HG02981 (cell line): Measurements from ENCODE around the gene MRPL27.
"Not testable (repeated sequence)": the region's sequence is repeated elsewhere in the genome, so short reads cannot be mapped to it uniquely, and the experiment has no call there.

Experiments used
- ATAC-seq: cut with Tn5 transposase; IDR thresholded peaks from one replicate; pipeline ENCODE4 v1.9.1; 2021; ENCODE audit warnings: mild to moderate bottlenecking, moderate library complexity; ENCODE audit not compliant: unreplicated experiment

MRPL27 gene

DNA sequence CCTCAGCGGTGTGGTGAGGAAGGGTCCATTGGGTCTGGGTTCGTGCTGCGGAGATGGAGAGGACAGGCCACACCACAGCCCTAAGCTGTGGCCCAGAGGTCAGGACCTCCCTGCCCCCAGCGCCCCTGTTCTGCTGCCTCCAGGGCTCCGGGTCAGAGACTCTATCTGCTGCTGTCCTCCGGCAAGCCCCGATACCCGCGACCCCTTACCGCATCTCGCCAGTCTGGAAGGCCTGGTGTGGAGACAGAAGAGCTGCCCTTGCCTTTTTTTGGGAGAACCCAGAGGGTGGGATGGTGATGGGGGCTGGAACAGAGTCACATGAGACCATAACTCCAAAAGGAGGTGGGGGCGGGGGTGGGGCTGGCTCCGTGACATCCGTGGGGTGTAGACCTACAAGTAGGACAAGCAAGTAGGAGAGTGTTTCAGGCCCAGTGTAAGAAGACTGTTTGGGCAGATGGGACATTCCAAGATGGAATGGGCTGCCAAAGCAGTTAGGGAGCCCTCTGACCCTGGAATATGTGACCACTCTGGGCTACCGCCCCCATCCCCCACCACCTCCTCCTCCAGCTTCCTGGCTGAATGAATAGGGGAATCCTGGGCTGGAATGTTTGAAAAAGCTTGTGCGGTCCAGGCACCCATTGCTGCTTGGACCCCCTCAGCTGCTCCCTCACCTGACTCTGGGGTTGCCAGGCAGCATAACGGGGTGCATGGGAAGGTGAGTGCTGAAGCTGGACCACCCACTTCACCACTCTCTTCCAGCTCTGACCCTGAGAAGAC lies 25.7 kb downstream of the MRPL27 start:
- no peak for ATAC-seq

DNA sequence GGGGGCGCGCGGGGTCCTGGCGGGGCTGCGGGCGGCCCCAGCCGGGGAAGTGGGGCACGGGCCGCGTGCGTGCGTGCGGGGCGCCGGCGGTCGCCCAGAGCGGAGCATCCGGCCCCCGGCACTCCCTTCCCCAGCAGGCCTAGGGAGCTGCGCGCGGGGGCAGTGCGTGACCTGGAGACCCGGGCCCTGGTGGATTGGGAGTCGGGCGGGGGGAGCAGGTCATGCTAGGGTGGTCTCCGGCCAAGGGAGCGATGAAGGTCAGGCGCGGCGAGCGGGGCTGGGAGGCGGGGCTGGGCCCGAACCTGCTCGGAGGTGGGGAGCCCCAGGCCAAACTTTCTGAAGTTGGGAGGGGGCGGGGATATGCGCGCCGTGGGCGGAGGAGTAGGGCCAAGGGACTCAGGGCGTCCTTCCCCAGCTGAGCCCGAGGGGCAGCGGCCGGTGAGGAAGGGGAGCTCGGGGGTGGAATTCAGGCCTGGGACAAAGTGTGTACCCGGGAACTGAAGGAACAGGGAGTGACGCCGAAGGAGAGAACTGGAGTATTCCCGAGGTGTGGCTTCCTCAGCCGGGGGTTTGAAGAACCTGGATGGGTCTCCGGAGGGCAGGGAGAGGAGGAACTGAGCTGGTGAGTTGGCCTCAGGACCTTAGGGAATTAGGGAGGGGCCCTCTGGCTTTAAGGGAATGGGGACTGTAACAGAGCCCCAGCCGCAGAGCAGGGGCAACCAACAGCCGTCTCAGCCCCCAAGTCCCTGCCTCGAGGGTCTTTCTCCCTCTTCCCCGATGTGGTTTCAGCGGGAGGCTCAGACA lies 26.5 kb downstream of the MRPL27 start:
- ATAC-seq, result peak; percentile 45

DNA sequence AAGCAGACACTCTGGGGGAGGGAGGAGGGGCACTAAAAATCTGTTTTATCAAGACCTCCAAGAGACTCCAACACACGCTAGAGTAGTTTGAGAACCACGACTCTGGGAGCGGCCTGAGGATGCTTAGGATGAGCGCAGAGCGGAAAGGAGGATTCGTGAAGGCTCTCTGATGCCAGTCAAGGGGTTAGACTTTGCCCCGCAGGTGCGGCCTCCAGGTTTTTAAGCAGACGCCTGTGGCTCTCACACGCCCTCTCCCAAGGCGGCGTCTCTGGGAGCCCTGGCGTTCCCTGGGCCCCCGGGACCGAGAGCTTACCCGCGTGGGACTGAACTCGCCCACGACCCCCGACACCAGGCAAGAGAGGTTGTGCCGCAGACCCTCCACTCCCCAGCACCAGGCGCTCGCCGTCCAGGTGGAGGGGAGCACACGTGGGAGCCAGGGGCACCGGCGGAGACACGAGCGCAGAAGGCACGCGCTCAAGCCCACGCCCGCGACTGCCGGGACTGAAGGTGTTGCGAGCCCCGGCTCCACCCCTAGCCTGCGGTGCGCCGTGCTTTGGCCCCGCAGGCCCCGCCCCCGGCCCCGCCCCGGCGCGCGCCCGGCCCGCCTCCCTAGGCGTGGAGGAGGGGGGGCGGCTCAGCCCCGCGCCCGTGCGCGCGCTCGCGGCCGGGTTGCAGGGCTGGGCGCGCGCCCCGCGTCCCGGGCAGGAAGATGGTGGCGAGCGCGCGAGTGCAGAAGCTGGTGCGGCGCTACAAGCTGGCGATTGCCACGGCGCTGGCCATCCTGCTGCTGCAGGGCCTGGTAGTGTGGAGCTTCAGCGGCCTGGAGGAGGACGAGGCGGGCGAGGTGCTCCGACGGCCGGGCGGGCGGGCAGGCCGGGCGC lies 27.3 kb downstream of the MRPL27 start, which contains the start of gene XYLT2:
Gene XYLT2, plus strand, starts transcription at position 695 of the 881 bp plus-strand sequence. Its CDS starts 15 bp downstream, at position 710.
- ATAC-seq, result peak; percentile 71

DNA sequence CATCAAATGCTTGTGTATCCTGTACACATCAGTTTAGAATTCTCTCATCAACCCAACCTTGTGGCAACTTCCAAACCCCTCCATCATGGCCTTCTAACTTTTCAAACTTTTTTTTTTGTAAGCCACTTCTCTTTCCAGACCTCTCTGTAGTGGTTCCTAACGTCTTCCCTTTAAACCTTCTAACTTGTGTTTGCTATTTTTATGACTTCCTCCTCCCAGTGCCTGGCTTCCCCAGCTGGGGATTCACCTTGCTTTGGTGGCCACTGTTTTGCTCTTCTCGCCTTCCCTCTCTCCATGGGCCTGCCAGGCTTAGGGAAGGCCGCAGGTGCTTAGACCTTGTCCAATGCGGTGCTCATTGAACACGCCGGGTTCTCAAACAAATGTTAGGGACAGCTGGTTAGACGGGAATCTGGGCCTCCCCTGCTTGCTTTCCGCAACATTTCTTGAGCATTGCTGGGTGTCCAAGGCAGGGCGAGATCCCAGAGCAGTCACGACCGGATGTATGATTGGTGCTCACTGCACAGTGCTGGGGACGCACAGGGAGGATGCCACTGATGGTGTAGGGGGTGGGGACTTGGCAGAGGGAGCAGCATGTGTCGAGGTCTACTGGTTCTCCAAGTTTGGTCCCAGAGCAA lies 28.1 kb downstream of the MRPL27 start:
- no peak for ATAC-seq

DNA sequence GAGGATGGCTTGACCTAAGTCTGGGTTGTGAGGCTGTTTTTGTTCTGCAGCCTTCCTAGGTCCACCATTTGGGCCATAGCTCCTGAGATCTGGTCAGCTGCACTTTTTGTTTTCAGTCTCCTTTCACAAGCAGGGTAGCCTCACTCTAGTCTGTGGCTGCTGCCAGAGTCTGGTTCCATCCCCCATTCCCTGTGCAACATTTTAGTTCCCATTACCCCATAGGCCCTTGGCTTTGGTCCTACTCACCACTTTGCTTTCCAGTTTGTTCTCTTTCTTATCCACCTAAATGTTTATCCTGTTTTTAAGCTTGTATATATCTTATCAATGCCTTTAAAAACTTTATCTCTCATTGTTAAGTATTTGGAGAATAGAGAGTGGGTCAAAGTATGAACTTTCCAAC lies 33.6 kb downstream of the MRPL27 start:
- ATAC-seq, result no peak

DNA sequence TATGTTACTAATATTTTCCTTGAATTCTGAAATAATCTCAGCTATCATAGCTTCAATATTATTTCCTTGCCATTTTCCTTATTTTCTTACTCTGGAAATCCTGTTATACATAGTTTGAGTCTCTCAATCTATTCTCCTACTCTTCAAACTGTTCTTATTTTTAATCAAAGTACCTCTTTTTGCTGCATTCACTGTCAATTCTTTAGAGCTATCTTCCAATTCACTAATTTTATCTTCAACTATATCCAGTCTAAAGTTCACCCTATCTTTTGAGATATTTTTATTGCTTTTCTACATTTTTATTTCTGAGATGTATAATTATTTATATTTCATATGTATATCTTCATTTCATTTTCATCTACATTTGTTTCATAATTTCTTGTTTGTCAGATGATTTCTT lies 34.3 kb downstream of the MRPL27 start:
- no peak for ATAC-seq

DNA sequence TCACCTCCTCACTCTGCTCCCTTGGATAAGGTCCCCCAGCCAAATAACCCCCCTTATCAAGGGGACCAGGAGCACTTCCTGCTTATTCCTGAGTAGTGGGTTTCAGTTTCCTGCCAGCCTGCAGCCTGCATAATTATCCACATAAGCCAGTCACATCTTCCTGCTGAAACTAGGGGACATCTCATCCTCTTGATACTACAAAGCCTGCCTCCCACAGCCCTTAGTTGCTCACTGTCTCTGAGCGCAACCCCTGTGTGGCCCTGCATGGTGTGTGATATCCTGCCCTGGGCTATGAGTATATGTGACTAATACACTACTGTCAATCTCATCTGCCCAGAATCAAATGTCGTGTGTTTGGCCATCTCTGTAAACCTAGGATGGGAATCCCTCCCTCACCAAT lies 35.0 kb downstream of the MRPL27 start:
- ATAC-seq, result no peak

DNA sequence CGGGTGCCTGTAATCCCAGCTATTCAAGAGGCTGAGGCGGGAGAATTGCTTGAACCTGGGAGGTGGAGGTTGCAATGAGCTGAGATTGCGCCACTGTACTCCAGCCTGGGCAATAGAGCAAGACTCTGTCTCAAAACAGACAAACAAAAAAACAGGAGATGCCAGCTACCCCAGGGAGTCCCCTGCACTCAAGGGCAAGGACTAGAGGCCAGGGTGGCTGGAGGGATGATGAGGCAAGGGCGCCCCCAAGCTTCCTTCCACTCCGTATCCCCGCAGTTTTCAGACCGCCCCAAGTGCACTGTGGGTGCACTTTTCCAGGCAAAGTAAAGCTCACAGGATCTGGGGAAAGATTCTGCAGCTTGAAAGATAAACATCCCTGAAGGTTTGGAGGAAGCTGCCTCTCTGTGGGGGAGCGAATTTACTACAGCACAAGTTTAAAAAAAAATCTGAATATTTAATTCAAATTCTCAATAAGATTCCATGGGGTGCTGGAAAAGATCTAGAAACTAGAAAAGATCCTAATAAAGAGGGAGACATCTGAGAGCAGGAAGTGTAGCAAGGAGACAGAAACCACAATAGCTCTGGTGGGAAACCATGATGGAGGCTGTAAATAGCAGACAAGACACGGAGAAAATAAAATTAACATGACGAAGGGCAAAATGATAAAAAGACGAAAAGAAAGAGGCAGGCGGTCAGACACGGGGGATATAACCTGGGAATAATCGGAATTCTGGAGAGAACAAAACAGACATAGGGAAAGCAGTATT lies 39.5 kb downstream of the MRPL27 start:
- not testable (repeated sequence) for ATAC-seq

DNA sequence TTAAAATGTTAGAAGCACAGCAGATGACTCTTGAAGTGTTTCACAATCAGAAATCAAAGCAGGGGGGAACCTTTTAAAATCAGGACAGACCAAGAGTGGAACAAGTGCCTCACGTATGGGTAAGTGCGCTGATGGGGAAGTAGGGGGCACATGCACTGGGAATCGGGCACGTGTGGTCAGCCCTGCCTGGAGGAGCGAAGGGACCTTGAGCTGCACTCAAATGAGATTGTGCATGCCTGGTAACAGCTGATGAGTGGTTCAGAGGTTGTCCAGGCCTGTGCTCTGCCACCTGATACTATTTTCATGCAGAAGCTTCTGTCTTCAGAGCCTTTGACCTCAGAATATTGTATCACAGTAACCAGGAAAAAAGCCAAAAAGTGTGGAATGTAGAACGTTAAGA lies 40.8 kb downstream of the MRPL27 start:
- no peak for ATAC-seq

DNA sequence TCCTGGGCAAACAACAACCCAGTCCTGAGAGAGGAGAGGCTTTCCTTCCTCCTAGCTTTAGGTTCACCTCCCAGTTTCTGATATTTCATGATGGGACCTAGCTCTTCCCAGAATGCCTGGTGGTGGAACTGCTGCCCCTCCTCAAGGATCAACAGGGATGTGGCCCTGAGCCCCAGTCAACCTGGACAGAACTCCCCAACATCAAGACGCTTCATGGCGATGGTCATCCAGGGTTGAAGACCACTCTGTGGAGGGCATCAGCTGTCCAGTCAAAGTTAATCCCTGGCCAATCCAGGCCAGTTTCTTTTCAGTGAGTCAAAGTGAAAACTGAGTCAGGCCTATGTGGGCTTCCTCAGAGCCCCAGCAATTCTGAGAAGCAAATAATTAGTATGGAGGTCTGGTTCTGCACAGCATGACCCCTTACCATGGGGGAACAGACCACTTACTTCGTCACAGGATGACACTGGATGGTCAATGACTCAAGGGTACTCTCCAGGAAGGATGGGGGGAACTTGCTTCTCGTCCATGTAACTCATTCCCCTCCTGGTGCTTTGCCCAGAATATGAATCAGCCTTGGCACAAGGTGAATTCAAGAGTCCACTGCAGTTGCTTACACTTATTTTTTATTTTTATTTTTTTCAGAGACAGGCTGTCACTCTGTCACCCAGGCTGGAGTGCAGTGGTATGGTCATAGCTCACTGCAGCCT lies 41.7 kb downstream of the MRPL27 start:
- ATAC-seq, result no peak

DNA sequence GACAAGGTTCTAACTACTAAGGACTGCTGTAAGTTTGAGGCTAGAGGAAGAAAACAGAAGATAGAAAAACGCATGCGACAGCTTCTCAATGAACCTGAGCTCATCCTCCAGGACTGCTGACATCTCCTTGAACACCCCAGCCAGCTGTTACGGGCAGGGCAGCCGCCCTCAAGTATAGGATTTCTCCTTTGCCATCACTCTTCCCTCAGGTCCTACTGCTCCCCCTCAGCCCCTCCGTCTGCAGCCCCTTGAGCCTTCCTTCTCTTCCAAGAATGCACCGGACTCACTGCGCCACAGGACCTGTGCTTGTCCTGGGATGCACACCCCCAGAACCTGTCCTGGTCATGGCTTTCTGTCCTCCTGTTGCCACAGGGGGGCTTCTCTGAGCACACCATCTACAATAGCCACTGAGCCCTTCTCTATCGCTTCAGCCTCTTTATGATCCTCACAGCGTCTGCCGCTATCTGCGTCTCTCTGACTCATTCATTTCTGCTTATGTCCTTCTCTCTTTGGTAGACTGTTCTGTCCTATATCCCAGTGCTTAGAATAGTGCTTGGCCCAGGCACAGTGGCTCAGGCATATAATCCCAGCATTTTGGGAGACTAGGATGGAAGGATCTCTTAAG lies 42.7 kb downstream of the MRPL27 start:
- ATAC-seq, result no peak

DNA sequence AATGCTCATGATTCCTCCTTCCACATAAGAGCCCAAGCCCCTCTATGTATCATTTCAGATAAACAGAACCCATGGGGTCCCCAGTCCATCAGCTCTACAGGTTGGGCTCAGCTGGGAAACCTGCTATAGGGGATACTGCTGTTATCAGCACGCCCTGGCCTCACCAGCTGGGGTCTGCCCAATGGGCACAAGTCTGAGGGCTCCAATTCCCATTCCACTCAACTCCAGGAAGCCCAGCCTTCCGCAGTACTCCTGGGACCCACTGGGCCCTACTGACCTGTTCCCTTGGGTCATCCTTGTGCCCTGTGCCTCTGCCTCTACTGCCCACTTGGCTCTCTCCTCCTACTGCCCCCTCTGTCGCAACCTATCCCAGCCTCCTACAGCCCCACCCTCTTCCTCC lies 43.3 kb downstream of the MRPL27 start:
- no peak for ATAC-seq

DNA sequence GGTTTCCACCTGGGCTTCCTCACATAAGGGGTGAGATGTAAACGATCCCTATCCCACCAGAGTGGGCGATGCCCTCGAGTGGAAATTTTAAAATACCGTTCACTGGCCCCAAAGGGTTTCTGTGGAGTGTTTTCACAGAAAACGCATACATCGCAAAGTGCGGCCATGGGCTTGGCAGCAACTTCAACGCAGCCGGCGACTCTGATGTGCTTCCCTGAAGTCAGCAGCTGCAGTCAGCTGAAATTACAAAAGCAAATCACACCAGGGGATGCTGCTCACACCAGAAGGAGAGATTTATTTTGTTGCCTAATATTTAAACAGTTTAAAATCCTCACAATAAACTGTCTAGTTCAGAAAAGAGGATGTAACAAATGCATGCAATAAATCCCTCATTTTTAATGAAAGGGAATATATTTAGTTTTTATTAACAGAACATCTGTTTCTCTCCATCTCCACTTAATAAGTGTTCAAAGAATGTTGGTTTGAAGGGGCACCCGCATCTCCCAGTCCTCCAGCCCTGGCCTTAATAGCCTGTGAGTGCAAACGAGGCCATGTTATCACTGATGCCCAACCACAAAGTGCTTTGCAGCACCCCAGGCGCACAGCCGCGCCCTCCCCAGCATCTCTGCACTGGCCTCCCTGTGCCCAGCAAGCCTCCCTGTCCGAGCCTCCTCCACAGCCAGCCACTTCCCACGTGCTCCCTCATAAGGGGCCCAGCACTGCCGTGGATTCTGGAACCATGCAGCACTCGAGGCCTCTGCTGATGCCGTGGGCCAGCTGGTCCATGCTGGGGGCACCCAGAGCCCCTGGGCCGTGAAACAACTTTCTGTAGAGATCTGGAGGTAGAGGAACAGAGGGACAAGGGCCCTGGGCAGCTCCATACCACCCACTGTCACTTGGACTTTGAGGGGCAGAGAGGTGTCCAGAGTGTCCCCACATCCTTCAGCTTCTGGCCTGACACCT lies 44.3 kb downstream of the MRPL27 start:
- ATAC-seq, result no peak

DNA sequence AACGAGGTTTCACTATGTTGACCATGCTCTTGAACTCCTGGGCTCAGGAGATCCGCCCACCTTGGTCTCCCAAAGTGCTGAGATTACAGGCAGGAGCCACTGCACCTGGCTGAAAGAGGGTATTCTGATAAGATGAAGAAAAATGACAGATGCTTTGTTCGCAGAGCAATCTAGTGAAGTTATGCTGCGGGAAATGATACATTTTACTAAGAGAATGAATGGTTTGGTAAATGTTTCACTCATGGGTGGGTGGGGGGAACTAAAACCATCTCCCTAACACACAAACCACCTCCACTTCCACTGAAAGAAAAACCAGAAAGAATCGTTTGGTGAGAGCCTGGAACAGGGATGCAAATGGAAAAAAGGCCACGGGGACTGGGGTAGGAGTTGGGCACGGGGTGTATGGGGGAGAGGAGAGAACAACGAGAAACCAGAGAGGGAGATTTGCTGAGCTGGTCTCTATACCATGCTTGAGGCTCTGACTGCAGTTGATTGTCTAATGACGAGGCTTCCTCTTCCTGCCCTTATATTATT lies 46.1 kb downstream of the MRPL27 start:
- ATAC-seq, result no peak

DNA sequence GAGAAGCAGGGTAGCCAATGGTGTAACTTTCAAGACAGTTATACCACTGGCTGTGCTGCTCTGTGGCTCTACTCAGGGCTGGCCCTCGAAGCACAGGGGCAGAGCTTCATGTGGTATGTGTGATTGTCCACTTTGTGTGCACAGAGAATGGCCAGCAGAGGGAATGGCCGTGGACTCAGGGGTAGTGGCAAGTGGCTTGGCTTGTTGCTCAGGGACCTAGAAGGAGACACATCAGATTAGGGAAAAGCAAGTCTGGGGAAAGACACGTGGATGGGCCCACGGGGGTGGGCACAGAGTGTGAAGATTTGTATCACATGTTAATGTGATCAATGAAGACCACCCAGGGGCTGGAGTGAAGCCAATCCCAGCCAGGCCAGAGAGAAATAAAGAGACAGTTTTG lies 47.1 kb downstream of the MRPL27 start:
- no peak for ATAC-seq

DNA sequence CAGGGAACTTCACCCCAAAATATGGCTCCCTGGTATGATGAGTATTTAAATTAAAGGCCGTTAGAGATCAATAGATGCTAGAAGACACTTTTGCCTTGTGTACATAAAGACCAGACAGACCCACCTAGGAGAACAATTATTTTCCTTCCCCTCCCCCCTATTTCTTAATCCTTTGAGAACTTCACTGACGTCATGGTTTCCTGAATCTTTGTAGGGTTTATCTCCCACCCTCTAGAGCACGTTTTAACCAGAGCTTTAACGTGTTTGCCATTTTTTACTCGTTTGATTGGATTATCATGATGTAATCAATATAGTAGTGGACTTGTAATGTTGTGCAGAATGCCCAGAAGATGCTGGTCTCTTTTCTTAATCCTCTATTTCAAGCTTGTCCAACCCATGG lies 49.9 kb downstream of the MRPL27 start:
- ATAC-seq, result no peak

DNA sequence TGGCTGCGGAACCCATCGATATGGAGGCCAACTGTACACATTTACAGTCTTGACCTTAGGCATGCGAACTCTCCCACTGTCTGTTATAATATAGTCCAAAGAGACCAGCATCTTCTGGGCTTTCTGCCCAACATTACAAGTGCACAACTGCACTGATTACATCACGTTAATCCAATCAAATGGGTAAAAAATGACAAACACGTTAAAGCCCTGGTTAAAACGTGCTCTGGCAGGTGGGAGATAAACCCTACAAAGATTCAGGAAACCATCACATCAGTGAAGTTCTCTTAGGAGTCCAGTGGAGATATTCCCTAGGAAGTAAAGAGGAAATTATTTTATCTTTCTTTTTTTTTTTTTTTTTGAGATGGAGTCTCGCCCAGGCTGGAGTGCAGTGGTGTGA lies 50.7 kb downstream of the MRPL27 start:
- ATAC-seq, result no peak
